Spleen (tissue), 11 donors: ENCODE results near the gene MYD88. TPM values are rescaled to one million over a fixed set of nuclear protein-coding genes. Genes with fewer than 3 reads are reported as not detected.

ENCODE experiments used
- DNase-seq: peaks from one replicate; pipeline ENCODE4 v3.0.0-alpha.2; 2020
- H3K27ac ChIP-seq, 8 donors: fragments of 200-600 bp; sonication (generic) in 7 of 8; 1 replicate in 4 of 8; 2 replicates in 4 of 8; pipeline versions ENCODE4 v1.5.0 to v1.8.0; 2016 to 2021; ENCODE audit warnings: inconsistent platforms in 4 of 8, mild to moderate bottlenecking in 4 of 8, moderate library complexity in 1 of 8
- H3K27me3 ChIP-seq, 7 donors: fragments of 200-600 bp; sonication (generic) in 6 of 7; replicated peaks in 1 of 7; 1 replicate in 4 of 7; 2 replicates in 3 of 7; pipeline versions ENCODE4 v1.5.0 to v1.8.0; 2016 to 2021; ENCODE audit warnings: inconsistent platforms in 3 of 7, mild to moderate bottlenecking in 1 of 7
- H3K36me3 ChIP-seq, 6 donors: fragments of 200-600 bp; sonication (generic) in 5 of 6; 1 replicate in 4 of 6; 2 replicates in 2 of 6; pipeline versions ENCODE4 v1.5.0 to v1.8.0; 2016 to 2021; ENCODE audit warnings: inconsistent platforms in 2 of 6
- H3K4me1 ChIP-seq, 6 donors: fragments of 200-600 bp; sonication (generic) in 5 of 6; 1 replicate in 3 of 6; 2 replicates in 3 of 6; pipeline versions ENCODE4 v1.5.0 to v1.8.0; 2016 to 2021; ENCODE audit warnings: inconsistent platforms in 3 of 6
- H3K4me3 ChIP-seq, 8 donors: fragments of 200-600 bp; sonication (generic) in 7 of 8; 1 replicate in 4 of 8; 2 replicates in 4 of 8; pipeline versions ENCODE4 v1.5.0 to v1.8.0; 2016 to 2021; ENCODE audit warnings: inconsistent platforms in 4 of 8, mild to moderate bottlenecking in 4 of 8, moderate library complexity in 2 of 8
- H3K9me3 ChIP-seq, 8 donors: fragments of 200-600 bp; sonication (generic) in 7 of 8; 1 replicate in 4 of 8; 2 replicates in 4 of 8; pipeline versions ENCODE4 v1.5.0 to v1.8.0; 2016 to 2021; ENCODE audit warnings: inconsistent platforms in 4 of 8
- CTCF ChIP-seq, 11 experiments: fragments of 200-600 bp in 7 of 11; fragments of 450-650 bp in 4 of 11; sonication (generic) in 4 of 11; IDR thresholded peaks in 8 of 11; conservative IDR thresholded peaks in 3 of 11; 1 replicate in 7 of 11; 2 replicates in 4 of 11; pipeline versions ENCODE4 v1.4.0 to v1.8.0; 2016 to 2021; ENCODE audit warnings: antibody characterized with exemption in 11 of 11, inconsistent platforms in 4 of 11, mild to moderate bottlenecking in 1 of 11
- POLR2A ChIP-seq, 3 donors: fragments of 450-650 bp; IDR thresholded peaks; one replicate each; pipeline ENCODE4 v1.5.1; 2017; ENCODE audit warnings: antibody characterized with exemption in 3 of 3, mild to moderate bottlenecking in 1 of 3
- POLR2AphosphoS5 ChIP-seq, 3 donors: sonication (generic); formaldehyde crosslinking; IDR thresholded peaks; one replicate each; pipeline ENCODE4 v1.5.1; 2017; ENCODE audit warnings: antibody characterized with exemption in 3 of 3
- WGBS, 5 donors: extraction: QIAGEN DNeasy Blood & Tissue Kit in 3 of 5; methylation state at CpG; one replicate each; pipeline versions ENCODE4 v1.1.5 to v1.1.7; 2013 to 2018; 5-methylcytosine and 5-hydroxymethylcytosine counted together
- intact Hi-C: fragments of 100-400 bp; cut with DNase I; formaldehyde crosslinking; loops from one replicate; pipeline ENCODE4 v1.15.0; 2023; ENCODE audit warnings: low total_unique reads
- polyA plus RNA-seq, 3 donors: library from polyadenylated mRNA; stranded (reverse); fragments of 200-250 nt; gene quantifications; one replicate each; pipeline ENCODE4 v1.2.1, GENCODE V29; 2013
- total RNA-seq, 7 donors: library from RNA; depleted of rRNA in 3 of 7; stranded (reverse); fragments of >200 nt in 3 of 7; fragmentation: NEBNext Ultra II Directional in 4 of 7; extraction: Animal tissue kit (Norgen Biotek cat#: 25700) in 4 of 7; gene quantifications; one replicate each; pipeline versions ENCODE4 v1.1.0 to v1.2.1, GENCODE V29; 2016 to 2021
- donor health status: healthy with polysubstance abuse.
- donor health status: DM: no; HTN: no; CAD: no; lungs with moderate emphysema.
- donor health status: DM: no; HTN: no; CAD: no.
- donor health status: Bipolar disorder and iron deficiency.
- donor health status: healthy.
- donor health status: DM: no; HTN: no; CAD: no.
- donor health status: DM: yes; HTN: yes; CAD: no.

The MYD88 gene
- total and polyA plus RNA-seq, 10 donors, result 38.8 to 146 (median 73.1) TPM

- intact Hi-C loops, result loop anchor here (10.0 kb wide), 1 partner anchor 105 kb away; no protein-coding TSS in a partner anchor
- WGBS, 5 donors, result 74 to 94% (median 79%) methylated on average over 3 to 7 of the region's 7 CpGs
- H3K27ac ChIP-seq, result peak overlapping the region in 6 of 8 donors; percentile 93 to 97 (median 96)
Measured at GRCh38 chr3:38139652-38140051, 1.2 kb downstream of the MYD88 start.

DNA sequence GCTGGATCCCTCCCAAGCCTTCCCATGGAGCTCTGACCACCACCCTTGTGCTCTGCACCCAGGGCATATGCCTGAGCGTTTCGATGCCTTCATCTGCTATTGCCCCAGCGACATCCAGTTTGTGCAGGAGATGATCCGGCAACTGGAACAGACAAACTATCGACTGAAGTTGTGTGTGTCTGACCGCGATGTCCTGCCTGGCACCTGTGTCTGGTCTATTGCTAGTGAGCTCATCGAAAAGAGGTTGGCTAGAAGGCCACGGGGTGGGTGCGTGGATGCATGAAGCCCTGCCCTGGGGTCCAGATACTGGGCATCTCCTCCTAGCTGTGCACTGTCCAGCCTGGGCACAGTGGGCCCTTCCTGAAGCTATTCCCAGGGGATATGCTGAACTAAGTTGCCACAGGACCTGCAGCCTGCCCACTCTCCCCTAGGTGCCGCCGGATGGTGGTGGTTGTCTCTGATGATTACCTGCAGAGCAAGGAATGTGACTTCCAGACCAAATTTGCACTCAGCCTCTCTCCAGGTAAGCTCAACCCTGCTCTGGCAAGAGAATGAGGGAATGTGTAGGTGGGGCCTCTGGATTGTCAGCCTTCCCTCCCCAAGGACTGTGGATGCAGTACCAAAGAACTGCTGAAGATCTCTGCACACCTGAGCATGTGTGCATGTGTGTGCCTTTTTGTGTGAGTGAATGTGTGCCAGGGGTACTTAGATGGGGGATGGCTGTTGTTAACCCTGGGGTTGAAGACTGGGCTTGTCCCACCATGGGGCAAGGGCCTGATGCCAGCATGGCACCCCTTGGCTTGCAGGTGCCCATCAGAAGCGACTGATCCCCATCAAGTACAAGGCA is 2.1 kb downstream of the MYD88 start:
- DNase-seq, result no peak
- no peaks in the 10 kb centered on the region for H3K27me3 ChIP-seq
- TF ChIP-seq POLR2A (IDR thresholded peaks at IDR 0.05) (no peak), POLR2AphosphoS5 (IDR thresholded peaks at IDR 0.05) (no peak), CTCF (IDR thresholded peaks at IDR 0.05 in 8 of 11, conservative IDR thresholded peaks at IDR 0.05 in 3 of 11) (no peak)
- peaks cover 0 to 3% (median under 1%) of the 10 kb centered on the region in 8 donors for H3K9me3 ChIP-seq
- H3K36me3 ChIP-seq, result peaks cover 0 to 33% (median 28%) of the 10 kb centered on the region in 6 donors
- intact Hi-C loops, result loop anchor here (10.0 kb wide), 1 partner anchor 104 kb away; no protein-coding TSS in a partner anchor
- 96 to 99% (median 98%) methylated on average over 13 of the region's 13 CpGs for WGBS, 5 donors
- H3K4me1 ChIP-seq, result peaks cover 20 to 74% (median 41%) of the 10 kb centered on the region in 6 donors
- H3K4me3 ChIP-seq, result peak overlapping the region in 5 of 8 donors; percentile 82 to 99 (median 94)
- peak overlapping the region in 3 of 8 donors; percentile 93 to 97 (median 95) for H3K27ac ChIP-seq

More at GRCh38 chr3:38139652-38140051, 1.2 kb downstream of the MYD88 start:
- no peak for DNase-seq
- peaks cover 0 to 40% (median 31%) of the 10 kb centered on the region in 6 donors for H3K36me3 ChIP-seq
- no peaks in the 10 kb centered on the region for H3K9me3 ChIP-seq
- H3K4me1 ChIP-seq, result peaks cover 28 to 83% (median 50%) of the 10 kb centered on the region in 6 donors
- H3K4me3 ChIP-seq, result peak overlapping the region; percentile 82 to 99 (median 96)
- TF ChIP-seq POLR2A (IDR thresholded peaks at IDR 0.05) (no peak), CTCF (IDR thresholded peaks at IDR 0.05 in 8 of 11, conservative IDR thresholded peaks at IDR 0.05 in 3 of 11) (no peak), POLR2AphosphoS5 (IDR thresholded peaks at IDR 0.05) (no peak)
- no peaks in the 10 kb centered on the region for H3K27me3 ChIP-seq

GRCh38 chr3:38141173-38141951 is 2.9 kb downstream of the MYD88 start:
- Histone ChIP-seq H3K4me1 (peaks cover 15 to 66% (median 34%) of the 10 kb centered on the region in 6 donors), H3K27me3 (no peaks in the 10 kb centered on the region), H3K27ac (peak overlapping the region in 2 of 8 donors; percentile 18 to 36), H3K9me3 (peaks cover 0 to 11% (median 7%) of the 10 kb centered on the region in 8 donors), H3K4me3 (peak overlapping the region in 1 of 8 donors; percentile 91), H3K36me3 (peaks cover 0 to 33% (median 28%) of the 10 kb centered on the region in 6 donors)
- WGBS, 5 donors, result 85 to 94% (median 91%) methylated on average over 7 of the region's 7 CpGs
- no peak for DNase-seq
- TF ChIP-seq CTCF (IDR thresholded peaks at IDR 0.05 in 8 of 11, conservative IDR thresholded peaks at IDR 0.05 in 3 of 11), result no peak
- no peak for TF ChIP-seq POLR2AphosphoS5 (IDR thresholded peaks at IDR 0.05)
- TF ChIP-seq POLR2A (IDR thresholded peaks at IDR 0.05), result no peak
- intact Hi-C loops, result loop anchor here (10.0 kb wide), 1 partner anchor 103 kb away; no protein-coding TSS in a partner anchor
